PC-9 (cell line): ENCODE results near the gene AMELX.

Experiments
- CTCF ChIP-seq: fragments of 200-600 bp; sonication (generic); conservative IDR thresholded peaks from 2 replicates; pipeline ENCODE4 v1.6.1; 2017; ENCODE audit warnings: mixed run types, antibody characterized with exemption, mild to moderate bottlenecking, moderate library complexity
- EZH2 ChIP-seq: fragments of 200-600 bp; sonication (generic); IDR thresholded peaks from 2 replicates; pipeline ENCODE4 v1.8.0; 2017; ENCODE audit warnings: antibody characterized with exemption, low read depth

DNA sequence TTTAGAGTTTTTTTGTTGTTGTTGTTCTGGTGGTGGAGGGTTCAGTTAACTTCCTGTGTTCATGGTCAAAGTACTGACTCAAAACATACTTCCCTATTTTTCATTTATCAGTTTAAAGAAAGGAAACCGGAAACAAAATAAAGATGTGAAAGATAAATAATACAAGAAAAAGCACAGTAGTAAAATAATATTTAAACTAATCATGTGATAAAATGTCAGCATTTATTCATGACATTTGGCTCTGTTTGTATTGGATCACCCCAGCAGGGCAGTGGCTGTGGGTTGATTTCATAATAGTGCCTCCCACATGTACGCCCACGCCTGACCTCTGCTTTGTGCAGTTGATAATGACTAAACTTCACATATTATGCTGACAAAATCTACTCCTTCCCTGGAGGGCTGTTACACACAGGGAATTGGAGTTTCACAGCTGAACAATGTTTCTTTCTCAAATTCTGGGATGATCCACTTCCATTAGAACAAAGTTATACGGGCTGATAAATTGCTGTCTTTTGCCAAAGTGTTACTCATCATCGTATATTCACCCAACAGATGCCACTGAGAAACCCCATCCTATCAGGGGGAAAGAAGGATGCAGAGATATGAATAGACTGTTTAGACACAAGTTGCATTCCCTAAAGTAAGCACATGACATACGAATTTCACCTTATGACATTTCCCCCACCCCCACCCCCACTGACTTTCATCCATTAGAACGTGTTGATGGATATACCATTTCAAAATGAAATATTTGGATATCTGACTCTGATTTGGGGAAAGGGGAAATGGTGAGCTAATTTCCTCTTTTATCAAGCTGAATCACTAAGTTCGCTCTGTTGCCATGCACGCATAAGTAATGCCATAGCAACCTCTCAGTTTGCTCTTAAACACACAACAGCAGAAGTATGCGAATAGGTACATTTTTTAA, 48.3 kb downstream of the AMELX start:
- TF ChIP-seq CTCF: no peak
- no peak for TF ChIP-seq EZH2
